Germinal center (tissue), 1 donor: ENCODE data around the gene FERMT3.
"Not testable (repeated sequence)": the region's sequence is repeated elsewhere in the genome, so short reads cannot be mapped to it uniquely, and the experiment has no call there.

ENCODE experiments used
- DNase-seq: peaks from one replicate; pipeline ENCODE4 v3.0.0; 2012; ENCODE audit warnings: mixed read lengths, low spot score

The FERMT3 gene

GRCh38 chr11:64235437-64236161 is 29.1 kb downstream of the FERMT3 start:
- DNase-seq: no peak

DNA sequence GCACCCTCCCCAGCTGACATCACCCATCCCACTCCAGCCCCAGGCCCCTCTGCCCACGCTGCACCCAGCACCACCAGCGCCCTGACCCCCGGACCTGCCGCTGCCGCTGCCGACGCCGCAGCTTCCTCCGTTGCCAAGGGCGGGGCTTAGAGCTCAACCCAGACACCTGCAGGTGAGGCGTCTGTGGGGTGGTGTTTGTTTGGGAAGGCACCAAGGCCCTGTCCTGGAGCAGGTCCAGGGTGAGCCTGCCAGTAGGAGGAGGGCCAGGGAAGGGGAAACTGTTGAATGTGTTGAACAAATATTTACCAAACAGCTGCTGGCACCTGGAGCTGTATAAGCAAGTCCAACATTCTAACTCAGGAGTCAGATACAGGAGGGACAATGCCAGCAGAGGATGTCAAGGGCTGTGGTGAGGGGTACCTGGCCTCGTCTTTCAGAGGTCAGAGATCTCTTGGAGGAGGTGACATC is 31.0 kb downstream of the FERMT3 start:
- DNase-seq: no peak

- DNase-seq: no peak
These were observed 31.6 kb downstream of the FERMT3 start for GRCh38 chr11:64238076-64238475.

DNA sequence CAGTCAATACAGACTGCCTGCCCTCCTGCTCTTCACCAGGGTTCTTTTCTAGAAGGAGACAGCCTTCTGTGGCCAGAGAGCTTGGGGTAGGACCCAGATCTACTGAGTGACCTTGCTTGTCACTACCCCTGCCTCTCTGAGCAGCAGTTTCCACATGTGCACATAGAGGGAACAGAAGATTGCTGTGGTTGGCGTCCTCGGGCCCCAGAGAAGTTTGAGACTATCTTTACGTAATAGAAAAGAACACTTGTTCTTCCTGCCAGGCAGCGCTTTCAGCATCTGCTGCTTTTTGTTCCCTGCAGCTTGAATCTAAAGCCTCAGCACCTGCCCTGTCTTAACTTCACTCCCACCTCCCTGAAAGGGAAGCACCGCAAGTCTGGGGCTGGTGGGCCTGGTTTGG is 32.5 kb downstream of the FERMT3 start:
- DNase-seq: no peak

- DNase-seq: no peak
These were observed 33.3 kb downstream of the FERMT3 start for GRCh38 chr11:64239662-64240434.

- DNase-seq: peak; percentile 96
These were observed 34.1 kb downstream of the FERMT3 start, which contains the start of gene FKBP2 for GRCh38 chr11:64240435-64241240. FKBP2 (plus strand) TSS chr11:64241095; CDS start chr11:64242388, 1,293 bp downstream.

GRCh38 chr11:64241241-64241490 is 34.6 kb downstream of the FERMT3 start:
- DNase-seq: peak; percentile 96

GRCh38 chr11:64241491-64242374 is 35.2 kb downstream of the FERMT3 start:
- DNase-seq: peak; percentile 30

DNA sequence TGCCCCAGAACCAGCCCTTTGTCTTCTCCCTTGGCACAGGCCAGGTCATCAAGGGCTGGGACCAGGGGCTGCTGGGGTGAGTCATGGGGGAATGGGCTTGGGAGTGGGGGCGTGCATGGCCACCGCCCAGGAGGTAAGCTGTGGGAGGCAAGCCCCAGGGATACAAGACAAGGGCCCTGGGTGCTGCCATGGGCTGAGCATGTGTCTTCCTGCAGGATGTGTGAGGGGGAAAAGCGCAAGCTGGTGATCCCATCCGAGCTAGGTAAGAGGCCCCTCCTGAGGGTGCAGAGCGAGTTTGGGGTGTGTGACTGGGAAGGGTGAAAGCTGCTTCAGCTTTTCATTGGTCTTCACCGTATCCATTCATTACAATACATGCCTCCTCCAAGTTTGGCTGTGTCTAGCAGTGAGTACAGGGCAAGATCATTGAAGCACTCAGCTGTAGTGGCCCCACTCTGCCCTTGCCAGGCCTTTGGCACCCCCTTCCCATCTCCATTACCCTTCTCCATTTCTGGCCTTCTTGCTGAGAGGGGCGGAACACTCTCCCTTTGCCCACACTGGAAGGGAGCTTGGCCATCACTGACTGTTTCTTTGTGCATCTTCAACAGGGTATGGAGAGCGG is 36.8 kb downstream of the FERMT3 start:
- no peak for DNase-seq

DNA sequence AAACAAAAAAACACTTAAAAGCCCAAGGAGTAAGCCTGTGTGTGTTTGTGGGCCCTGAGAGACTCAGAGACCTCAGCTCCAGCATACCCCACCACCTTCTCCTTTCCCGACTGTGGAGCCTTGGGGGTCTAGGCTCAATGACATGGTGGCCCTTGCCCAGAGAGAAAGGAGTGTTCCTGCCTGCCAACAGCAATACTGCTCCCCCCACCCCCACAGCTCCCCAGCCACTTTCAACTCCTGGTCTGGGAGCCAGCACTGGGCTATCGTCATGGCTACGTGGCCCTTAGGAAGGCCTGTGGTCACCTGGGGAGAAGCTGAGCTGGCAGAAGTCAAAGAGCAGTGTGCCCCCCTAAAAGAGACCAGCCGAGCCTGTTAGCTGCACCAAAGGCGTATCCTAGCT is 37.6 kb downstream of the FERMT3 start:
- no peak for DNase-seq

- DNase-seq: no peak
These were observed 38.4 kb downstream of the FERMT3 start for GRCh38 chr11:64244966-64245365.

GRCh38 chr11:64245401-64245796 is 38.9 kb downstream of the FERMT3 start:
- DNase-seq: peak; percentile 56

- DNase-seq: peak; percentile 47
These were observed 39.5 kb downstream of the FERMT3 start for GRCh38 chr11:64245797-64246620.

GRCh38 chr11:64246621-64246870 is 40.0 kb downstream of the FERMT3 start:
- not testable (repeated sequence) for DNase-seq

GRCh38 chr11:64246871-64247728 is 40.6 kb downstream of the FERMT3 start, which contains the start of gene PPP1R14B:
PPP1R14B (minus strand) TSS chr11:64246943; CDS start chr11:64246673, 270 bp downstream.
- DNase-seq: peak; percentile 83

DNA sequence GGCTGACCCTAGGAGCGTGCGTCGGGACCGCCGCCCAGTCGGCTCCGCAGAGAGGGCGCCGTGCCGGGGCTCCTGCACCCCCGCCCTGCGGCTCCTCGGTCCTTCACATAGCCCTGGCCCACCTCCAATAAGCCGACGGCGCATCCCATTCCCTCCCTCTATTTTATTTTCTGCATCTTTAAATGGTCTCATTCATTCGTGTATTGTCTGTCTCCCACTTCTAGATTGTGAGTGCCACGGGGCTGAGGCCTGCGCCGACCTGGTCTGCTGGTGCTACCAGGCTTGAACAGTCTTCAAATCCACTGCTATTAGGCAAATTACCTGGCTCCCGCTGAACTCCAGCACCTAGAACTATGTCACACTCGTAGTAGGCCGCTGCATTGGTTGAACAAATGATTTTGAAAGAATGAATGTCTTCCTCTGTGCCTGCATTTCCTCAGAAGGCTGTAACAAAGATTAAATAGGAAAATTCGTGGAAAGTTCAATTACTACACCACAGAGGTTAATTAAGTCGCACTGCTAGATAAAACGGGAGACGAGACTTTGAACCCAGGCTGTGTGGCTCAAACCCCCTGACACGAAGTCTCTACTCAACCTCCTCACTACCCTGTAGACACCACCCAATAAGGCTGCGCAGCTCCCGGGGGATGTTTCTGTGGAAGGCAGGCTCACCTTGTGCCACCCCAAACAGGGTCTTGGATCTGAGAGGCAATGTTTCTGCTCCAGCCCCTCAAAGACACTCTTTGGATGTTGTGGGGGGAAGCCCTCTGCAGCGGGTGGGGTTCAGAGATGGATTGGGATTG is 41.4 kb downstream of the FERMT3 start:
- no peak for DNase-seq

DNA sequence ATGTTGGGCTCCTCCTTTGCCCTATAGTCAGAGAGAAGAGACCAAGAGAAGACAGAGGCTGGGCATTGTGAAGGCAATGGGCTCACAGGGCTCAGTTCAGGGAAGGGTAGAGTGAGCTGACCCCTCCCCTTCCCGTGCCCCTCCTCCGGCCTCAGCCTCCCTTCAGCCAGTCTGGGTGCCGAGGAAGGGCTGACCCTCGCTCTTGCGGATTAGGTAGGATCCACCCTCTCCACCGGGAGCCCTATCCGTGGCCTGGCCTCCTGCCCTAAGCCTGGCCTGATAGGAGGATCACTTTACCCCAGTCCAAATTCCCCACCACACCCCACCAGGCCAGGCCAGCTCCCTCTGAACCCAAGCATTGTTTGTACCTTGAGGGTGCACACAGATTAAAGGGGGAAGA is 42.1 kb downstream of the FERMT3 start:
- DNase-seq: no peak

DNA sequence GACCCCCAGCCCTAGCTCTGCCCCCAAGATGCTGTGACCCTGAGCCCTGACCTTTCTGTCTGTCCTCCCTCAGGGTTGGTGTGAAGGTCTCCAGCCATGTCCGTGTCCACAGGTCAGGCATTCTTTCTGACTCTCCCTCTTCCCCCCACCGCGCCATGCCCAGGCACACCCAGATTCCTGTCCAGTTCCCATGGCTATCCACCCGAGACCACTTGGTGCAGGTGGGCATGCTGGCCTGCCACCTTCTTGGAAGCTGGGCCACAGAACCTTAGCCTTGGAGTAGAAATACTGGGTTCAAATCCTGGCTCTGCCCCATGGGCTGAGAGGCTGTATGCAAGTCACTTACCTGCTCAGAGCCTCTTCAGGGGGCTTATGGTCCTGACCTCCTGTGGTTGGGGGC is 42.5 kb downstream of the FERMT3 start:
- no peak for DNase-seq
